ENCODE data around the gene MAT2B.

MAT2B gene

DNA sequence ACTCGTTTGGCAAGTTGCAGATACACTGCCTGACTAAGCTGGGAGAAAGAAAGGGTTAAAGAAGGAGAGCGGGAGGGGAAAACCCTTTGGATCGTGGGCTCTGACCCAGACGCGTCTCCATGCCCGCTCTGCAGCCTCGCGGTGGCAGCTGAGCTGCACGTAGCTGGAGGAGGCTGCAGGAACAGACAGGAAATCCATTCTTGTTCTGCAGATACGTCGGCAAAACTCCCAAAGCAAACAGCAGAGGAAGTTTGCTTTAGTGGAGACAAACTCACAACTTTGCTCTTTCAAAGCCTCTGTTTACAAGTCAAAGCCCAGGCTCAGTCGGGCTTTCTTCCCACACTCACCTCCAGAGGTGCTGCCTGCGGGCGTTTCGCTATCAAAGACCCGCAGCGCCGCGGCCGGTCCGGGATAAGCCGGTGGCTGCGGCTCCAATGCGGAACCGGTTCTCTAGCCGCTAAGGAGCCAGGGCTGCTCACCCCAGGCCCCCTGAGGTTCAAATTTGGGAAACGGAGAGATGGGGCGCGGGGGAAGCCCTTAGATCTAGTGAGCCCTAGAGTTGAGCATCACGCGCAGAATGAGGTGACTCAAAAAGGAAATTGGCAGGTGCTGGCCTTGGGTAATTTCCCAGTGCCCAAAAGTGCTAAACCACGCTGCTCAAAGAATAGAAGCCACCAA is 60.7 kb downstream of the MAT2B start:
- H3K27ac ChIP-seq (ENCODE audit: low read length): no peak overlapping the region
- no peaks in the 10 kb centered on the region for H4K20me1 ChIP-seq (ENCODE audit: insufficient read depth, low read length)
- no peaks in the 10 kb centered on the region for H3K9me2 ChIP-seq (replicated peaks; ENCODE audit: insufficient read depth, low read length)
- H3K4me3 ChIP-seq (ENCODE audit: low read length): peak overlapping the region; percentile 62
- H3K79me2 ChIP-seq (ENCODE audit: low read length): no peaks in the 10 kb centered on the region
- no peaks in the 10 kb centered on the region for H3K27me3 ChIP-seq (replicated peaks; ENCODE audit: insufficient read depth, low read length)
- no peaks in the 10 kb centered on the region for H3K36me3 ChIP-seq (replicated peaks; ENCODE audit: insufficient read depth, low read length)
- no peaks in the 10 kb centered on the region for H3K4me1 ChIP-seq (ENCODE audit: low read length)
- H3K9me3 ChIP-seq (replicated peaks; ENCODE audit: insufficient read depth, low read length): no peaks in the 10 kb centered on the region
- TF ChIP-seq EZH2 (optimal IDR thresholded peaks at IDR 0.05; ENCODE audit: low read depth, low read length) (no peak), EZH2phosphoT487 (IDR thresholded peaks at IDR 0.05; ENCODE audit: low read length) (no peak)
- TF ChIP-seq, protein P1, sequence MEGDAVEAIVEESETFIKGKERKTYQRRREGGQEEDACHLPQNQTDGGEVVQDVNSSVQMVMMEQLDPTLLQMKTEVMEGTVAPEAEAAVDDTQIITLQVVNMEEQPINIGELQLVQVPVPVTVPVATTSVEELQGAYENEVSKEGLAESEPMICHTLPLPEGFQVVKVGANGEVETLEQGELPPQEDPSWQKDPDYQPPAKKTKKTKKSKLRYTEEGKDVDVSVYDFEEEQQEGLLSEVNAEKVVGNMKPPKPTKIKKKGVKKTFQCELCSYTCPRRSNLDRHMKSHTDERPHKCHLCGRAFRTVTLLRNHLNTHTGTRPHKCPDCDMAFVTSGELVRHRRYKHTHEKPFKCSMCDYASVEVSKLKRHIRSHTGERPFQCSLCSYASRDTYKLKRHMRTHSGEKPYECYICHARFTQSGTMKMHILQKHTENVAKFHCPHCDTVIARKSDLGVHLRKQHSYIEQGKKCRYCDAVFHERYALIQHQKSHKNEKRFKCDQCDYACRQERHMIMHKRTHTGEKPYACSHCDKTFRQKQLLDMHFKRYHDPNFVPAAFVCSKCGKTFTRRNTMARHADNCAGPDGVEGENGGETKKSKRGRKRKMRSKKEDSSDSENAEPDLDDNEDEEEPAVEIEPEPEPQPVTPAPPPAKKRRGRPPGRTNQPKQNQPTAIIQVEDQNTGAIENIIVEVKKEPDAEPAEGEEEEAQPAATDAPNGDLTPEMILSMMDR (IDR thresholded peaks at IDR 0.05; ENCODE audit: low read length): no peak
- DNase-seq: peak; percentile 45
- peak overlapping the region; percentile 69 for H2AFZ ChIP-seq (ENCODE audit: low read length)
- peak overlapping the region; percentile 92 for H3K4me2 ChIP-seq (ENCODE audit: low read depth, low read length)
- H3K9ac ChIP-seq (ENCODE audit: low read length): no peak overlapping the region
- no peaks in the 10 kb centered on the region for H3F3A ChIP-seq (ENCODE audit: insufficient read depth, low read length)

DNA sequence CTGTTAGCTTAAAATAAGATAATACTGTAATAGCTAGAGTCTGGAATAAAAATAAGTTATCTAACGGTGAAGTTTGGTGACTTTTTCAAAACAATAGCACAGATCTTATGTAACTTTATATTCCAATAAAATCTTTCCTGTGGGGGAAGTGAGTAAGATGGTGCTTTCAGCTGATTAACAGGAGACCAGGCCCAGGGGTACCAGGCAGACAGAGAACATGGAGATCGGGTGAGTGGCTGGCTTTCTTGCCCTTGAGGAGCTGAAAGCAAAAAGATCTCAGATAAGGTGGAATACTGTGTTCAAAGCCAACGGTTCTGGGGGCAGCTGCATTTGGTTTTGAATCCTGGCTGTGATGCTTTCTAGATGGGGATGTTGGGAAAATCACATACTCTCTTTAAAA is 61.3 kb downstream of the MAT2B start:
- peak overlapping the region; percentile 92; the same call in 1 of the 2 replicates for H3K4me2 ChIP-seq (ENCODE audit: low read depth, low read length)
- DNase-seq: no peak
- H3K36me3 ChIP-seq (replicated peaks; ENCODE audit: insufficient read depth, low read length): no peaks in the 10 kb centered on the region
- TF ChIP-seq EZH2 (optimal IDR thresholded peaks at IDR 0.05; ENCODE audit: low read depth, low read length): no peak
- TF ChIP-seq EZH2phosphoT487 (IDR thresholded peaks at IDR 0.05; ENCODE audit: low read length): no peak
- TF ChIP-seq, protein P1 (IDR thresholded peaks at IDR 0.05; ENCODE audit: low read length): no peak
- no peak overlapping the region for H3K27ac ChIP-seq (ENCODE audit: low read length)
- H3K4me1 ChIP-seq (ENCODE audit: low read length): no peaks in the 10 kb centered on the region
- no peaks in the 10 kb centered on the region for H3K9me3 ChIP-seq (replicated peaks; ENCODE audit: insufficient read depth, low read length)
- no peak overlapping the region for H2AFZ ChIP-seq (ENCODE audit: low read length)
- H3K27me3 ChIP-seq (replicated peaks; ENCODE audit: insufficient read depth, low read length): no peaks in the 10 kb centered on the region
- no peaks in the 10 kb centered on the region for H4K20me1 ChIP-seq (ENCODE audit: insufficient read depth, low read length)
- no peak overlapping the region for H3K4me3 ChIP-seq (ENCODE audit: low read length)
- H3K9ac ChIP-seq (ENCODE audit: low read length): no peak overlapping the region
- no peaks in the 10 kb centered on the region for H3F3A ChIP-seq (ENCODE audit: insufficient read depth, low read length)
- H3K79me2 ChIP-seq (ENCODE audit: low read length): no peaks in the 10 kb centered on the region
- no peaks in the 10 kb centered on the region for H3K9me2 ChIP-seq (replicated peaks; ENCODE audit: insufficient read depth, low read length)

DNA sequence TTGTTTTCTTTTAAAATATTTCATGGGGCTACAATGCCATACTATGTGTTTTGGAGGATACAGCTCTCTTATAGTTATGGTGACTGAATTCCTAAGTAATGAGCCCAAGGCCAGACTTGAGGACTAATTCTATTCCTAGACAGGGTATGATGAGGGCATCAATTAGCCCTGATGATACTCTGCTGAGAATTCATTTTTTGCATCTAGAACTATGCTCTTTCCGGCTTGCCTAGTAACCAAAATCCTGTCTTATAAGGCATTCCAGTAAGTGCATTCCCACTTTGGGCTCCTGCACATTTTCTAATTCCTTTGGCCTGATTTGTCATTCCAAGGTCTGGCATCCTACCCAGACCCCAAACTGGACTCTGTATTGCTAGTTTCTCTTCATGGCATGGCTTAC is 62.4 kb downstream of the MAT2B start:
- Histone ChIP-seq H3K79me2 (ENCODE audit: low read length) (no peaks in the 10 kb centered on the region), H3F3A (ENCODE audit: insufficient read depth, low read length) (no peaks in the 10 kb centered on the region), H3K27me3 (replicated peaks; ENCODE audit: insufficient read depth, low read length) (no peaks in the 10 kb centered on the region), H2AFZ (ENCODE audit: low read length) (no peak overlapping the region), H3K27ac (ENCODE audit: low read length) (no peak overlapping the region), H3K4me1 (ENCODE audit: low read length) (no peaks in the 10 kb centered on the region), H3K9me2 (replicated peaks; ENCODE audit: insufficient read depth, low read length) (no peaks in the 10 kb centered on the region), H3K9ac (ENCODE audit: low read length) (no peak overlapping the region), H3K4me2 (ENCODE audit: low read depth, low read length) (no peak overlapping the region), H4K20me1 (ENCODE audit: insufficient read depth, low read length) (no peaks in the 10 kb centered on the region), H3K9me3 (replicated peaks; ENCODE audit: insufficient read depth, low read length) (no peaks in the 10 kb centered on the region), H3K4me3 (ENCODE audit: low read length) (no peak overlapping the region), H3K36me3 (replicated peaks; ENCODE audit: insufficient read depth, low read length) (no peaks in the 10 kb centered on the region)
- TF ChIP-seq, protein P1 (IDR thresholded peaks at IDR 0.05; ENCODE audit: low read length): no peak
- TF ChIP-seq EZH2 (optimal IDR thresholded peaks at IDR 0.05; ENCODE audit: low read depth, low read length) (no peak), EZH2phosphoT487 (IDR thresholded peaks at IDR 0.05; ENCODE audit: low read length) (no peak)
- no peak for DNase-seq

All from MM.1S (cell line).